GM18499 (cell line): ENCODE measurements around the gene SPPL2B.

Source experiments
- ATAC-seq: cut with Tn5 transposase; IDR thresholded peaks from one replicate; pipeline ENCODE4 v1.9.1; 2021; ENCODE audit warnings: moderate number of reproducible peaks; ENCODE audit not compliant: insufficient read depth, unreplicated experiment

SPPL2B gene

GRCh38 chr19:2320049-2320448 lies 8.4 kb upstream of the SPPL2B start:
- no peak for ATAC-seq

- ATAC-seq, result no peak
Observed at GRCh38 chr19:2320939-2321338, 7.5 kb upstream of the SPPL2B start.

GRCh38 chr19:2321565-2322283 lies 6.8 kb upstream of the SPPL2B start:
- no peak for ATAC-seq

GRCh38 chr19:2323707-2324106 lies 4.8 kb upstream of the SPPL2B start:
- no peak for ATAC-seq

GRCh38 chr19:2324220-2324948 lies 4.1 kb upstream of the SPPL2B start:
- ATAC-seq, result no peak

- no peak for ATAC-seq
Observed at GRCh38 chr19:2325281-2326046, 3.0 kb upstream of the SPPL2B start.

GRCh38 chr19:2326699-2327360 lies 1.7 kb upstream of the SPPL2B start:
- ATAC-seq, result no peak

- no peak for ATAC-seq
Observed at GRCh38 chr19:2327773-2328400, 597 bp upstream of the SPPL2B start.

- no peak for ATAC-seq
Observed at GRCh38 chr19:2329149-2329478, 630 bp downstream of the SPPL2B start.

GRCh38 chr19:2329501-2329916 lies 1.0 kb downstream of the SPPL2B start:
- no peak for ATAC-seq

GRCh38 chr19:2330255-2330631 lies 1.8 kb downstream of the SPPL2B start:
- ATAC-seq, result no peak

GRCh38 chr19:2330632-2331284 lies 2.3 kb downstream of the SPPL2B start:
- ATAC-seq, result no peak

GRCh38 chr19:2331601-2332246 lies 3.2 kb downstream of the SPPL2B start:
- ATAC-seq, result no peak

- ATAC-seq, result no peak
Observed at GRCh38 chr19:2332341-2333026, 4.0 kb downstream of the SPPL2B start.

GRCh38 chr19:2333027-2333806 lies 4.7 kb downstream of the SPPL2B start:
- ATAC-seq, result no peak

- ATAC-seq, result no peak
Observed at GRCh38 chr19:2333807-2334211, 5.3 kb downstream of the SPPL2B start.

GRCh38 chr19:2334426-2334825 lies 5.9 kb downstream of the SPPL2B start:
- ATAC-seq, result no peak
